SH-SY5Y (cell line): Measurements from ENCODE around the gene MAP3K7CL.

Experiments used
- GATA2 ChIP-seq: IDR thresholded peaks from 2 replicates; pipeline ENCODE4 v1.6.1; 2011; ENCODE audit warnings: mild to moderate bottlenecking, low read depth, low read length
- GATA3 ChIP-seq: IDR thresholded peaks from 2 replicates; pipeline ENCODE4 v1.6.1; 2011; ENCODE audit warnings: low read depth, mild to moderate bottlenecking, low read length, moderate library complexity

- TF ChIP-seq GATA3: no peak
- no peak for TF ChIP-seq GATA2
Measured at GRCh38 chr21:29164323-29164942, 34.0 kb downstream of the MAP3K7CL start.
